Activated B cell treated with CpG ODN at 0.5 μM for 24 hours (primary cell): ENCODE results near the gene AJUBA. TPM values are rescaled to one million over a fixed set of nuclear protein-coding genes. Genes with fewer than 3 reads are reported as not detected.

Experiments used
- ATAC-seq: fragments of 200-7000 bp; cut with Tn5 transposase; one replicate; pipeline ENCODE4 v1.10.0; 2021; ENCODE audit warnings: low read depth, mild to moderate bottlenecking, moderate library complexity
- CTCF ChIA-PET: fragments of 350-600 bp; sonication (Branson Sonifier 250); formaldehyde crosslinking; loops from one replicate; lab custom pipeline; 2021; ENCODE audit warnings: antibody characterized with exemption; lab: Charles Lee
- POLR2A ChIA-PET: fragments of 350-600 bp; sonication (Branson Sonifier 250); formaldehyde crosslinking; loops from one replicate; lab custom pipeline; 2021; ENCODE audit warnings: antibody characterized with exemption; lab: Charles Lee
- DNase-seq: peaks from one replicate; pipeline ENCODE4 v3.0.0; 2022
- H3K27ac Mint-ChIP-seq: one replicate; pipeline ENCODE4 v1.8.0; 2020; ENCODE audit warnings: mixed read lengths
- H3K27me3 Mint-ChIP-seq: one replicate; pipeline ENCODE4 v1.8.0; 2021; ENCODE audit warnings: mixed read lengths
- H3K36me3 Mint-ChIP-seq: one replicate; pipeline ENCODE4 v1.8.0; 2021; ENCODE audit warnings: low read depth, mixed read lengths
- H3K4me1 Mint-ChIP-seq: one replicate; pipeline ENCODE4 v1.8.0; 2021; ENCODE audit warnings: mixed read lengths
- H3K4me3 Mint-ChIP-seq: one replicate; pipeline ENCODE4 v1.8.0; 2020; ENCODE audit warnings: mild to moderate bottlenecking, mixed read lengths
- H3K9me3 Mint-ChIP-seq: one replicate; pipeline ENCODE4 v1.8.0; 2020; ENCODE audit warnings: mixed read lengths
- intact Hi-C: fragments of 100-400 bp; cut with micrococcal nuclease; formaldehyde crosslinking; loops from one replicate; pipeline ENCODE4 v1.15.1; 2024
- total RNA-seq: library from RNA; stranded (reverse); gene quantifications from 2 replicates; pipeline ENCODE4 v1.2.3, GENCODE V29; 2022
- TF ChIP-seq, protein P1 (sequence below): fragments of 200-600 bp; IDR thresholded peaks from one replicate; pipeline ENCODE4 v1.8.0; 2022; ENCODE audit warnings: antibody characterized with exemption, mild to moderate bottlenecking

Gene AJUBA
- total RNA-seq, 1 donor from 2014 or later, result 0.67 TPM

DNA sequence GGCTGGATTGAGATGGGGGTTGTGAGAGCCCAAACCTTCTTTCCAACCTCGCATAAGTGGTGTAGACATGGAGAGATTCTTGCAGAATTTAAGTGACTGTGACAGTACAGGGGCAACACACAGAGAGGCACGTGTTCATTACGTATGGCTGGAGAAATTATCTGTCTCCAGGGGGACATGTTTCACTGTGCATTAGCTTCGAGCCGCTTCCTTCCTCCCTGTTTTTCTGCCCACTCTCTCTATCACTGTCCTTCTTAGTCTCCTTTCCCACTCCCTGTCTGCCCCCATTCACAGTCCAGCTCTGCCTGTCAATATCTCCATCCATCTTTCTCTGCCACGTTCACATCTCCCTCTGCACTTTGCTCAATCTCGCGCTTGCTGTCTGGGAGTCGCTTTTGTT lies 39.1 kb upstream of the AJUBA start:
- DNase-seq (no peak), ATAC-seq (no peak)
- H3K27me3 Mint-ChIP-seq, result no peaks in the 10 kb centered on the region
- H3K4me3 Mint-ChIP-seq, result no peak overlapping the region
- intact Hi-C loops, result loop anchor here (5.0 kb wide), 1 partner anchor 36 kb away; the partner anchor contains the start of gene CDH24
- TF ChIP-seq, protein P1, sequence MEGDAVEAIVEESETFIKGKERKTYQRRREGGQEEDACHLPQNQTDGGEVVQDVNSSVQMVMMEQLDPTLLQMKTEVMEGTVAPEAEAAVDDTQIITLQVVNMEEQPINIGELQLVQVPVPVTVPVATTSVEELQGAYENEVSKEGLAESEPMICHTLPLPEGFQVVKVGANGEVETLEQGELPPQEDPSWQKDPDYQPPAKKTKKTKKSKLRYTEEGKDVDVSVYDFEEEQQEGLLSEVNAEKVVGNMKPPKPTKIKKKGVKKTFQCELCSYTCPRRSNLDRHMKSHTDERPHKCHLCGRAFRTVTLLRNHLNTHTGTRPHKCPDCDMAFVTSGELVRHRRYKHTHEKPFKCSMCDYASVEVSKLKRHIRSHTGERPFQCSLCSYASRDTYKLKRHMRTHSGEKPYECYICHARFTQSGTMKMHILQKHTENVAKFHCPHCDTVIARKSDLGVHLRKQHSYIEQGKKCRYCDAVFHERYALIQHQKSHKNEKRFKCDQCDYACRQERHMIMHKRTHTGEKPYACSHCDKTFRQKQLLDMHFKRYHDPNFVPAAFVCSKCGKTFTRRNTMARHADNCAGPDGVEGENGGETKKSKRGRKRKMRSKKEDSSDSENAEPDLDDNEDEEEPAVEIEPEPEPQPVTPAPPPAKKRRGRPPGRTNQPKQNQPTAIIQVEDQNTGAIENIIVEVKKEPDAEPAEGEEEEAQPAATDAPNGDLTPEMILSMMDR, result no peak
- no peak overlapping the region for H3K27ac Mint-ChIP-seq
- H3K4me1 Mint-ChIP-seq, result no peaks in the 10 kb centered on the region
- no peaks in the 10 kb centered on the region for H3K9me3 Mint-ChIP-seq
- ChIA-PET POLR2A (interaction anchor here (1.3 to 1.7 kb wide), 2 partner anchors 15 to 36 kb away, joined by 3 to 6 read pairs; partner anchors contain the start of gene CDH24), CTCF (interaction anchor here (1.1 kb wide), 1 partner anchor 47 kb away, joined by 3 read pairs; no protein-coding TSS in a partner anchor)
- H3K36me3 Mint-ChIP-seq, result peaks cover 39% of the 10 kb centered on the region

- no peak overlapping the region for H3K27ac Mint-ChIP-seq
These were observed 38.1 kb upstream of the AJUBA start for GRCh38 chr14:23020143-23021128.

GRCh38 chr14:23018107-23018506 lies 35.8 kb upstream of the AJUBA start:
- no peaks in the 10 kb centered on the region for H3K9me3 Mint-ChIP-seq
- no peak overlapping the region for H3K4me3 Mint-ChIP-seq
- no peaks in the 10 kb centered on the region for H3K4me1 Mint-ChIP-seq
- TF ChIP-seq, protein P1, result no peak
- ATAC-seq (no peak), DNase-seq (no peak)
- ChIA-PET POLR2A (no interaction called here), CTCF (no interaction called here)
- no peak overlapping the region for H3K27ac Mint-ChIP-seq
- no peaks in the 10 kb centered on the region for H3K27me3 Mint-ChIP-seq
- peaks cover 6% of the 10 kb centered on the region for H3K36me3 Mint-ChIP-seq
- intact Hi-C loops, result no loop called here

More at GRCh38 chr14:23020143-23021128, 38.1 kb upstream of the AJUBA start:
- TF ChIP-seq, protein P1, result no peak
- DNase-seq, result no peak
- ChIA-PET POLR2A (interaction anchor here (1.7 kb wide), 1 partner anchor 14 kb away, joined by 6 read pairs; no protein-coding TSS in a partner anchor), CTCF (interaction anchor here (1.4 kb wide), 1 partner anchor 34 kb away, joined by 3 read pairs; no protein-coding TSS in a partner anchor)
- intact Hi-C loops, result loop anchor here (5.0 kb wide), 1 partner anchor 37 kb away; the partner anchor contains the start of gene CDH24
- ATAC-seq, result no peak
- H3K4me3 Mint-ChIP-seq, result no peak overlapping the region
- peaks cover 30% of the 10 kb centered on the region for H3K36me3 Mint-ChIP-seq
- no peaks in the 10 kb centered on the region for H3K4me1 Mint-ChIP-seq
- no peaks in the 10 kb centered on the region for H3K9me3 Mint-ChIP-seq
- no peaks in the 10 kb centered on the region for H3K27me3 Mint-ChIP-seq

- no peak overlapping the region for H3K4me3 Mint-ChIP-seq
- ATAC-seq (no peak), DNase-seq (no peak)
- peaks cover 2% of the 10 kb centered on the region for H3K36me3 Mint-ChIP-seq
- no peaks in the 10 kb centered on the region for H3K27me3 Mint-ChIP-seq
- no peak overlapping the region for H3K27ac Mint-ChIP-seq
- ChIA-PET POLR2A (interaction anchor here (1.0 kb wide), 1 partner anchor 10 kb away, joined by 5 read pairs; no protein-coding TSS in a partner anchor), CTCF (interaction anchor here (1.2 kb wide), 1 partner anchor 22 kb away, joined by 3 read pairs; no protein-coding TSS in a partner anchor)
- H3K4me1 Mint-ChIP-seq, result no peaks in the 10 kb centered on the region
- intact Hi-C loops, result no loop called here
- no peaks in the 10 kb centered on the region for H3K9me3 Mint-ChIP-seq
- TF ChIP-seq, protein P1, result no peak
These were observed 34.7 kb upstream of the AJUBA start for GRCh38 chr14:23017091-23017490.
